ENCODE measurements around the gene GALNT2. TPM values are rescaled to one million over a fixed set of nuclear protein-coding genes. Genes with fewer than 3 reads are reported as not detected.

The GALNT2 gene
- total and polyA plus RNA-seq, 2 experiments from 2014 or later: 17.8 to 48.3 TPM

DNA sequence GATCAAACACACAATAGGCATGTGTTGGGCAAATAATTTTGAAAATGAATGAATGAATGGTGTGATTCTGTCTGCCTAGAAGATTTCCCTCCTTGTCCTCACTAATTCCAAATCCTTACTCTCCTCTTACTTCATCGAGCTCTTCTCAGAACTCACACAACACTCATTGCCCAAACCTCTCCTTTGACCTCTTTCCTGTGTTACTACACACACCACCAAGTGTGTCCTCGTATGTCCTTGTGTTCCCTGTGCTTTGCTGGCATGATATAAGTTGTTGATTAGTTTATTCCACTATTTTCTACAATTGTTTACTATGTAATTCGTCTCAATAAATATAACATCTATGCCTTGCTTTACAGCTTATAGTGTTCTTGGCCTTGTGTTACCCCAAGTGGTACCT, 41.4 kb upstream of the GALNT2 start (continued):
- TF ChIP-seq, protein P1, sequence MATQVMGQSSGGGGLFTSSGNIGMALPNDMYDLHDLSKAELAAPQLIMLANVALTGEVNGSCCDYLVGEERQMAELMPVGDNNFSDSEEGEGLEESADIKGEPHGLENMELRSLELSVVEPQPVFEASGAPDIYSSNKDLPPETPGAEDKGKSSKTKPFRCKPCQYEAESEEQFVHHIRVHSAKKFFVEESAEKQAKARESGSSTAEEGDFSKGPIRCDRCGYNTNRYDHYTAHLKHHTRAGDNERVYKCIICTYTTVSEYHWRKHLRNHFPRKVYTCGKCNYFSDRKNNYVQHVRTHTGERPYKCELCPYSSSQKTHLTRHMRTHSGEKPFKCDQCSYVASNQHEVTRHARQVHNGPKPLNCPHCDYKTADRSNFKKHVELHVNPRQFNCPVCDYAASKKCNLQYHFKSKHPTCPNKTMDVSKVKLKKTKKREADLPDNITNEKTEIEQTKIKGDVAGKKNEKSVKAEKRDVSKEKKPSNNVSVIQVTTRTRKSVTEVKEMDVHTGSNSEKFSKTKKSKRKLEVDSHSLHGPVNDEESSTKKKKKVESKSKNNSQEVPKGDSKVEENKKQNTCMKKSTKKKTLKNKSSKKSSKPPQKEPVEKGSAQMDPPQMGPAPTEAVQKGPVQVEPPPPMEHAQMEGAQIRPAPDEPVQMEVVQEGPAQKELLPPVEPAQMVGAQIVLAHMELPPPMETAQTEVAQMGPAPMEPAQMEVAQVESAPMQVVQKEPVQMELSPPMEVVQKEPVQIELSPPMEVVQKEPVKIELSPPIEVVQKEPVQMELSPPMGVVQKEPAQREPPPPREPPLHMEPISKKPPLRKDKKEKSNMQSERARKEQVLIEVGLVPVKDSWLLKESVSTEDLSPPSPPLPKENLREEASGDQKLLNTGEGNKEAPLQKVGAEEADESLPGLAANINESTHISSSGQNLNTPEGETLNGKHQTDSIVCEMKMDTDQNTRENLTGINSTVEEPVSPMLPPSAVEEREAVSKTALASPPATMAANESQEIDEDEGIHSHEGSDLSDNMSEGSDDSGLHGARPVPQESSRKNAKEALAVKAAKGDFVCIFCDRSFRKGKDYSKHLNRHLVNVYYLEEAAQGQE (IDR thresholded peaks at IDR 0.05; ENCODE audit: unreplicated experiment): no peak

DNA sequence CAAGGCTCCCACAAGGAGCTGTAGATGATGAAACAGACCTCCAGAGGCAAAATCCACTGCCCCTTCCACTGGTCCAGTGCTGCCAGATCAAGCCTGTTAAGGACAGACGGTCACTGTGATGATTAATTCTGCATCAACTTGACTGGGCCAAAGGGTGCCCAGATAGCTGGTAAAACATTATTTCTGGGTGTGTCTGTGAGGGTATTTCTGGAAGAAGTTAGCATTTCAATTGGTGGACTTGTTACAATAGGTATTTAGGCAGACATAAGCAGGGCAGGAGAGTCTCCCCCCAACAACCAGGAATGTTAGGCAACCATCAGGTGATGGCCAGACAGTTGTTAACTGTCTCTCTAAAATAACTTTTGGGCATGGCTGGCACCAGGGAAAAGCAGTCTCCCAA, 40.9 kb upstream of the GALNT2 start:
- ATAC-seq (no peak), DNase-seq (ENCODE audit: low spot score) (no peak)
- no peak overlapping the region for H3K4me3 ChIP-seq
- no peaks in the 10 kb centered on the region; the same call in 1 of the 2 replicates for H3K36me3 ChIP-seq (ENCODE audit: insufficient read depth)
- H3K4me1 ChIP-seq (ENCODE audit: insufficient read depth): peaks cover 11% of the 10 kb centered on the region
- Mint-ChIP-seq H3K27me3 (ENCODE audit: insufficient read depth, low read depth, poor library complexity) (no peaks in the 10 kb centered on the region), H3K4me1 (peaks cover 13% of the 10 kb centered on the region), H3K4me3 (no peak overlapping the region), H3K9me3 (no peaks in the 10 kb centered on the region; the same call in 1 of the 3 replicates), H3K36me3 (ENCODE audit: low read depth) (no peaks in the 10 kb centered on the region; the same call in 2 of the 3 replicates), H3K27ac (no peak overlapping the region)
- no peak overlapping the region for H3K4me2 ChIP-seq
- H3K9me2 ChIP-seq (ENCODE audit: insufficient read depth): peaks cover 13% of the 10 kb centered on the region; the same call in 1 of the 2 replicates
- no peak overlapping the region for H3K27ac ChIP-seq (ENCODE audit: low read depth)
- TF ChIP-seq POLR2AphosphoS5 (IDR thresholded peaks at IDR 0.05; ENCODE audit: low read depth) (no peak), ZNF331 (CRISPR knock-in tag; IDR thresholded peaks at IDR 0.05; ENCODE audit: low read depth) (no peak), EZH2 (IDR thresholded peaks at IDR 0.05; ENCODE audit: low read depth, unreplicated experiment) (no peak), NANOG (IDR thresholded peaks at IDR 0.05; ENCODE audit: borderline replicate concordance) (no peak), CREB1 (CRISPR knock-in tag; IDR thresholded peaks at IDR 0.05; ENCODE audit: low read depth) (no peak), STAT1 (IDR thresholded peaks at IDR 0.05; ENCODE audit: unreplicated experiment) (no peak)
- TF ChIP-seq, protein P2, sequence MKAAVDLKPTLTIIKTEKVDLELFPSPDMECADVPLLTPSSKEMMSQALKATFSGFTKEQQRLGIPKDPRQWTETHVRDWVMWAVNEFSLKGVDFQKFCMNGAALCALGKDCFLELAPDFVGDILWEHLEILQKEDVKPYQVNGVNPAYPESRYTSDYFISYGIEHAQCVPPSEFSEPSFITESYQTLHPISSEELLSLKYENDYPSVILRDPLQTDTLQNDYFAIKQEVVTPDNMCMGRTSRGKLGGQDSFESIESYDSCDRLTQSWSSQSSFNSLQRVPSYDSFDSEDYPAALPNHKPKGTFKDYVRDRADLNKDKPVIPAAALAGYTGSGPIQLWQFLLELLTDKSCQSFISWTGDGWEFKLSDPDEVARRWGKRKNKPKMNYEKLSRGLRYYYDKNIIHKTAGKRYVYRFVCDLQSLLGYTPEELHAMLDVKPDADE (IDR thresholded peaks at IDR 0.05): no peak
- TF ChIP-seq, protein P1 (IDR thresholded peaks at IDR 0.05; ENCODE audit: unreplicated experiment): no peak
- TF ChIP-seq, protein P3, sequence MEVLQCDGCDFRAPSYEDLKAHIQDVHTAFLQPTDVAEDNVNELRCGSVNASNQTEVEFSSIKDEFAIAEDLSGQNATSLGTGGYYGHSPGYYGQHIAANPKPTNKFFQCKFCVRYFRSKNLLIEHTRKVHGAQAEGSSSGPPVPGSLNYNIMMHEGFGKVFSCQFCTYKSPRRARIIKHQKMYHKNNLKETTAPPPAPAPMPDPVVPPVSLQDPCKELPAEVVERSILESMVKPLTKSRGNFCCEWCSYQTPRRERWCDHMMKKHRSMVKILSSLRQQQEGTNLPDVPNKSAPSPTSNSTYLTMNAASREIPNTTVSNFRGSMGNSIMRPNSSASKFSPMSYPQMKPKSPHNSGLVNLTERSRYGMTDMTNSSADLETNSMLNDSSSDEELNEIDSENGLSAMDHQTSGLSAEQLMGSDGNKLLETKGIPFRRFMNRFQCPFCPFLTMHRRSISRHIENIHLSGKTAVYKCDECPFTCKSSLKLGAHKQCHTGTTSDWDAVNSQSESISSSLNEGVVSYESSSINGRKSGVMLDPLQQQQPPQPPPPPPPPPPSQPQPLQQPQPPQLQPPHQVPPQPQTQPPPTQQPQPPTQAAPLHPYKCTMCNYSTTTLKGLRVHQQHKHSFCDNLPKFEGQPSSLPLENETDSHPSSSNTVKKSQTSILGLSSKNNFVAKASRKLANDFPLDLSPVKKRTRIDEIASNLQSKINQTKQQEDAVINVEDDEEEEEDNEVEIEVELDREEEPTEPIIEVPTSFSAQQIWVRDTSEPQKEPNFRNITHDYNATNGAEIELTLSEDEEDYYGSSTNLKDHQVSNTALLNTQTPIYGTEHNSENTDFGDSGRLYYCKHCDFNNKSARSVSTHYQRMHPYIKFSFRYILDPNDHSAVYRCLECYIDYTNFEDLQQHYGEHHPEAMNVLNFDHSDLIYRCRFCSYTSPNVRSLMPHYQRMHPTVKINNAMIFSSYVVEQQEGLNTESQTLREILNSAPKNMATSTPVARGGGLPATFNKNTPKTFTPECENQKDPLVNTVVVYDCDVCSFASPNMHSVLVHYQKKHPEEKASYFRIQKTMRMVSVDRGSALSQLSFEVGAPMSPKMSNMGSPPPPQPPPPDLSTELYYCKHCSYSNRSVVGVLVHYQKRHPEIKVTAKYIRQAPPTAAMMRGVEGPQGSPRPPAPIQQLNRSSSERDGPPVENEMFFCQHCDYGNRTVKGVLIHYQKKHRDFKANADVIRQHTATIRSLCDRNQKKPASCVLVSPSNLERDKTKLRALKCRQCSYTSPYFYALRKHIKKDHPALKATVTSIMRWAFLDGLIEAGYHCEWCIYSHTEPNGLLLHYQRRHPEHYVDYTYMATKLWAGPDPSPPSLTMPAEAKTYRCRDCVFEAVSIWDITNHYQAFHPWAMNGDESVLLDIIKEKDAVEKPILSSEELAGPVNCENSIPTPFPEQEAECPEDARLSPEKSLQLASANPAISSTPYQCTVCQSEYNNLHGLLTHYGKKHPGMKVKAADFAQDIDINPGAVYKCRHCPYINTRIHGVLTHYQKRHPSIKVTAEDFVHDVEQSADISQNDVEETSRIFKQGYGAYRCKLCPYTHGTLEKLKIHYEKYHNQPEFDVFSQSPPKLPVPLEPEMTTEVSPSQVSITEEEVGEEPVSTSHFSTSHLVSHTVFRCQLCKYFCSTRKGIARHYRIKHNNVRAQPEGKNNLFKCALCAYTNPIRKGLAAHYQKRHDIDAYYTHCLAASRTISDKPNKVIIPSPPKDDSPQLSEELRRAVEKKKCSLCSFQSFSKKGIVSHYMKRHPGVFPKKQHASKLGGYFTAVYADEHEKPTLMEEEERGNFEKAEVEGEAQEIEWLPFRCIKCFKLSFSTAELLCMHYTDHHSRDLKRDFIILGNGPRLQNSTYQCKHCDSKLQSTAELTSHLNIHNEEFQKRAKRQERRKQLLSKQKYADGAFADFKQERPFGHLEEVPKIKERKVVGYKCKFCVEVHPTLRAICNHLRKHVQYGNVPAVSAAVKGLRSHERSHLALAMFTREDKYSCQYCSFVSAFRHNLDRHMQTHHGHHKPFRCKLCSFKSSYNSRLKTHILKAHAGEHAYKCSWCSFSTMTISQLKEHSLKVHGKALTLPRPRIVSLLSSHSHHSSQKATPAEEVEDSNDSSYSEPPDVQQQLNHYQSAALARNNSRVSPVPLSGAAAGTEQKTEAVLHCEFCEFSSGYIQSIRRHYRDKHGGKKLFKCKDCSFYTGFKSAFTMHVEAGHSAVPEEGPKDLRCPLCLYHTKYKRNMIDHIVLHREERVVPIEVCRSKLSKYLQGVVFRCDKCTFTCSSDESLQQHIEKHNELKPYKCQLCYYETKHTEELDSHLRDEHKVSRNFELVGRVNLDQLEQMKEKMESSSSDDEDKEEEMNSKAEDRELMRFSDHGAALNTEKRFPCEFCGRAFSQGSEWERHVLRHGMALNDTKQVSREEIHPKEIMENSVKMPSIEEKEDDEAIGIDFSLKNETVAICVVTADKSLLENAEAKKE (CRISPR knock-in tag; IDR thresholded peaks at IDR 0.05): no peak
- no peak overlapping the region for H2AFZ ChIP-seq
- H3F3A ChIP-seq (replicated peaks; ENCODE audit: low read depth): no peaks in the 10 kb centered on the region
- H3K27me3 ChIP-seq (ENCODE audit: insufficient read depth): no peaks in the 10 kb centered on the region
- no peaks in the 10 kb centered on the region for H4K20me1 ChIP-seq (replicated peaks; ENCODE audit: insufficient read depth)
- no peaks in the 10 kb centered on the region for H3K79me2 ChIP-seq (replicated peaks; ENCODE audit: insufficient read depth)

Measured in GM23338 (cell line).